CD4-positive, alpha-beta T cell treated with Interleukin-4 for 4 hours (primary cell): ENCODE results near the gene AMFR.
"Not testable (repeated sequence)": the region's sequence is repeated elsewhere in the genome, so short reads cannot be mapped to it uniquely, and the experiment has no call there.

Source experiments
- DNase-seq: peaks from one replicate; pipeline ENCODE4 v3.0.0-alpha.2; 2020

The AMFR gene

GRCh38 chr16:56387396-56387795 lies 37.9 kb downstream of the AMFR start:
- no peak for DNase-seq

- no peak for DNase-seq
Observed at GRCh38 chr16:56384074-56384721, 41.1 kb downstream of the AMFR start.

- DNase-seq = no peak
Observed at GRCh38 chr16:56382901-56383355, 42.4 kb downstream of the AMFR start.

GRCh38 chr16:56382459-56382858 lies 42.9 kb downstream of the AMFR start:
- no peak for DNase-seq

- not testable (repeated sequence) for DNase-seq
Observed at GRCh38 chr16:56380778-56381485, 44.4 kb downstream of the AMFR start.

- not testable (repeated sequence) for DNase-seq
Observed at GRCh38 chr16:56379044-56379443, 46.3 kb downstream of the AMFR start.

GRCh38 chr16:56375792-56376191 lies 49.6 kb downstream of the AMFR start:
- DNase-seq = not testable (repeated sequence)

GRCh38 chr16:56373003-56373402 lies 52.3 kb downstream of the AMFR start:
- no peak for DNase-seq

- no peak for DNase-seq
Observed at GRCh38 chr16:56372013-56372634, 53.2 kb downstream of the AMFR start.

GRCh38 chr16:56371660-56371937 lies 53.7 kb downstream of the AMFR start:
- no peak for DNase-seq

GRCh38 chr16:56370875-56371659 lies 54.3 kb downstream of the AMFR start:
- DNase-seq = no peak

GRCh38 chr16:56370185-56370874 lies 55.0 kb downstream of the AMFR start:
- no peak for DNase-seq

- DNase-seq = no peak
Observed at GRCh38 chr16:56369202-56369601, 56.1 kb downstream of the AMFR start.

GRCh38 chr16:56368545-56368944 lies 56.8 kb downstream of the AMFR start:
- no peak for DNase-seq

- no peak for DNase-seq
Observed at GRCh38 chr16:56367764-56368163, 57.6 kb downstream of the AMFR start.

GRCh38 chr16:56366945-56367344 lies 58.4 kb downstream of the AMFR start:
- no peak for DNase-seq

GRCh38 chr16:56365552-56365951 lies 59.8 kb downstream of the AMFR start:
- no peak for DNase-seq

GRCh38 chr16:56364865-56365264 lies 60.5 kb downstream of the AMFR start:
- no peak for DNase-seq

- no peak for DNase-seq
Observed at GRCh38 chr16:56363781-56364565, 61.4 kb downstream of the AMFR start.

- no peak for DNase-seq
Observed at GRCh38 chr16:56363181-56363716, 62.1 kb downstream of the AMFR start.

- no peak for DNase-seq
Observed at GRCh38 chr16:56362706-56363105, 62.6 kb downstream of the AMFR start.
